Stomach smooth muscle (tissue), 2 donors: Measurements from ENCODE around the gene KNG1.
"Not testable (repeated sequence)": the region's sequence is repeated elsewhere in the genome, so short reads cannot be mapped to it uniquely, and the experiment has no call there.

Source experiments
- H3K27ac ChIP-seq: one replicate; pipeline ENCODE4 v1.7.0; 2013; ENCODE audit warnings: mild to moderate bottlenecking, low read length, inconsistent platforms
- H3K27me3 ChIP-seq, 2 donors: one replicate each; pipeline ENCODE4 v1.7.0; 2013; ENCODE audit warnings: low read length in 2 of 2; ENCODE audit not compliant: insufficient read depth in 2 of 2, control insufficient read depth in 1 of 2
- H3K36me3 ChIP-seq, 2 donors: one replicate each; pipeline ENCODE4 v1.7.0; 2013; ENCODE audit warnings: low read length in 2 of 2; ENCODE audit not compliant: control insufficient read depth in 2 of 2, insufficient read depth in 2 of 2
- H3K4me1 ChIP-seq: one replicate; pipeline ENCODE4 v1.7.0; 2013; ENCODE audit warnings: low read length; ENCODE audit not compliant: control insufficient read depth, insufficient read depth
- H3K4me3 ChIP-seq, 2 donors: one replicate each; pipeline ENCODE4 v1.7.0; 2013; ENCODE audit warnings: low read length in 2 of 2
- H3K9ac ChIP-seq, 2 donors: one replicate each; pipeline ENCODE4 v1.7.0; 2013; ENCODE audit warnings: low read length in 2 of 2, mild to moderate bottlenecking in 1 of 2
- H3K9me3 ChIP-seq, 2 donors: one replicate each; pipeline ENCODE4 v1.7.0; 2013; ENCODE audit warnings: low read length in 2 of 2; ENCODE audit not compliant: control insufficient read depth in 2 of 2
- donor health status: healthy.
- donor health status: Pancreatic carcinoma.

KNG1 gene

DNA sequence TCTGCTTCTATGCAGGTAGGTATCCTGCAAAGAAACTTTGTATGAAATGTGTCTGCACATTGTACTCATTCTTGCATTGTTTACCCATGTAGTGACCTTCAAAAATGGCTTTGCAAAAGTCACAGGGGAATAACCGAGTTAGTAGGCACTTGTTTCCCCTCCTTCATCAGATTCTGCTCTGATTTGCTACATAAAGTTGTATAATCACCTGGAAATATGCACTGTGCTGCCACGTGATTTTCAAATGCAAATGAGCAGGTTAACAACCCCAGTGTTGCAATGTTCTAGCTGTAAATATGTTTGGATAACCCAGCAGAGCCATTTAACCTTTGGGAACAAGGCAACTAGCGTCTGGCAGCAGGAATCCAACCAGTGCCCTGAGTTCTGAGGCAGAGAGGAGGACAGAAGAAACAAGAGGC lies at the start of gene KNG1:
KNG1 (plus strand) TSS at position 321 of the 419 bp plus-strand sequence. CDS start 184 bp downstream, outside the sequence.
- H3K4me3 ChIP-seq = no peak within 1 kb of the TSS
- H3K27ac ChIP-seq = no peak within 1 kb of the TSS
- no peaks in the 10 kb centered on the region for H3K9me3 ChIP-seq
- H3K36me3 ChIP-seq = no peaks in the 10 kb centered on the region
- H3K4me1 ChIP-seq = no peaks in the 10 kb centered on the region
- no peaks in the 10 kb centered on the region for H3K27me3 ChIP-seq
- H3K9ac ChIP-seq = no peak within 1 kb of the TSS

DNA sequence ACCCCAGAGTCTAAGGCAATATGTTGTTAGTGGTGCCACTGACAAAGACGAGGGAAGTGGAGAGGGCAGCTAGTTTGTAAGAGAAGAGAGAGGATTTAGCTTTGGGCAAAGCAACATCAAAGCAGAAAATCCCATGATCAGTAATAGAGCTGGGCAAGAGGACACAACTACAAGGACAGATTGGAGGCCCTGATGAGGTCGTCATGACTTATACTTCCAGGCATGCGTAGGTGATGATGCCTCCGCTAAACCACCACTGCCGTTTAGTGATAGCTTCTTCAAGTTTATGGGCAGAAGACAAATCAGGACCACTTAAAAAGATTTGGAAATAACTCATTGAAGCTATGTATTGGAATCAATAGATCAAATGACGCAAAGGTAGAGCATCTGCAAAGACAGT lies 48.7 kb upstream of the KNG1 start:
- H3K27ac ChIP-seq = no peak overlapping the region
- H3K27me3 ChIP-seq = peaks cover 0 to 7% of the 10 kb centered on the region in 2 donors
- no peaks in the 10 kb centered on the region for H3K4me1 ChIP-seq
- no peaks in the 10 kb centered on the region for H3K36me3 ChIP-seq
- H3K4me3 ChIP-seq = no peak overlapping the region
- no peak overlapping the region for H3K9ac ChIP-seq
- no peaks in the 10 kb centered on the region for H3K9me3 ChIP-seq

DNA sequence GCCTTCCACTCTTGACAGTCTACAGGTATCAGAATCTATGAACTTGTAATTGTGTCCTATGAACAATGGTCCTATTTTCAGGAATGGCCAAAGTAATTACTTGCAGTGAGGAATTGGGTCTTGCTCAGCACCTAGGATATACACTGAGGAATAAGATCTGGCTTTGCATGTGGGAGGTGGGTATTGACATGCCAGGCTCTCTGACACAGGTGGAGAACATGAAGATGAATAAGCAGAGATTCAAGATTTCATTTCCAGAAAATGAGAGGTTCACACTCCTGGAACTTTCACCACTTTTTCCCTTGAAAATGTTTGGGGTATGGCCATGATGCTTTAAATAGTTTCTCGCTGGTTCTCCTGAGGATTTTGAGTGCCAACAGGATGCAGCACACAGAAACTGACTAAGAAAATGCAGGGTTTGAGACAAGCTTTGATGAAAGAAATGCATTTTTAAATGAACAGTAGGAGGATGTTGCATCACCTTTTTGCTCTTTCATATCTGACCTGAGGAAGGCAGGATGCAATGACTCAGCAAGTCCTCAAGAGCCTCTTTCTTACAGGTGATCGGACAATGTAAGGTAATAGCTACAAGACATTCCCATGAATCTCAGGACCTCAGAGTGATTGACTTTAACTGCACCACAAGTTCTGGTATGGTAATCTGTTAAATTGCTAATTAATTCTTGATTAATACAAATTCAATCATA lies 47.6 kb upstream of the KNG1 start:
- Histone ChIP-seq H3K27ac (no peak overlapping the region), H3K36me3 (no peaks in the 10 kb centered on the region), H3K4me1 (no peaks in the 10 kb centered on the region), H3K9ac (no peak overlapping the region), H3K27me3 (peaks cover 0 to 9% of the 10 kb centered on the region in 2 donors), H3K9me3 (no peaks in the 10 kb centered on the region), H3K4me3 (no peak overlapping the region)

DNA sequence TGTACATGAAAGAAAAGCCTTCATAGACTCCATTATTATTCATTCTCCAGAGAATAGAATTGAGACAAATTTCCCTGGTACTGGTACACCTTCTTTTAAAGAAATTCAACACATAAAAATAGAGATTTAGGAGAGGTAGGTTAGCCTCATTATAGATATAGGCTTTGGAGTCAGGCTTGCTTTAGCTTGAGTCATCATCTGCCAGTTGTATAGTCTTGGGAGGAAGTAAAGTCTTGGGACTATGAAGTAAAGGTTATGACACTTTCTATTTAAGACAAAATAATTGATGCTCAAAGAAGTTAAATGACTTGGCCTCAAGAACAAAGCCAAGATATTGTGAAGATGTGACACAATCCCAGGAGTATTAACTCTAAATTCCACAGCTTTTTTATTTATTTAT lies 47.0 kb upstream of the KNG1 start:
- H3K36me3 ChIP-seq = no peaks in the 10 kb centered on the region
- H3K9me3 ChIP-seq = no peaks in the 10 kb centered on the region
- no peak overlapping the region for H3K27ac ChIP-seq
- H3K4me3 ChIP-seq = no peak overlapping the region
- no peaks in the 10 kb centered on the region for H3K4me1 ChIP-seq
- no peak overlapping the region for H3K9ac ChIP-seq
- peaks cover 0 to 7% of the 10 kb centered on the region in 2 donors for H3K27me3 ChIP-seq

DNA sequence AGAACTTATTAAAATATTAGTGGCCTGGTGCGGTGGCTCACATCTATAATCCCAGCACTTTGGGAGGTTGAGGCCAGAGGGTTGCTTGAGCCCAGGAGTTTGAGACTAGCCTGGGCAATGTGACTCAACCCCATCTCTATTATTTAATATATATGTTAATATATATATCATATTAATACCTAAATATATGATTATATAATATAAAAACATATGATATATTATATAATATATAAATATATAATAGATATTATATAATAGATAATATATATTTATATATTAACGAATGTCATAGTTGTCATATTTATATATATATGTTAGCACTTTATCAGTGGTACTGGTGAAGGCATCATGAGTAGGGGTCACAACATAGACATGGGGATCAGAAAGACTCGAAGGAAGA lies 46.1 kb upstream of the KNG1 start:
- Histone ChIP-seq H3K9ac (no peak overlapping the region), H3K4me1 (no peaks in the 10 kb centered on the region), H3K9me3 (no peaks in the 10 kb centered on the region), H3K27me3 (peaks cover 0 to 3% of the 10 kb centered on the region in 2 donors), H3K36me3 (no peaks in the 10 kb centered on the region), H3K27ac (no peak overlapping the region), H3K4me3 (no peak overlapping the region)

DNA sequence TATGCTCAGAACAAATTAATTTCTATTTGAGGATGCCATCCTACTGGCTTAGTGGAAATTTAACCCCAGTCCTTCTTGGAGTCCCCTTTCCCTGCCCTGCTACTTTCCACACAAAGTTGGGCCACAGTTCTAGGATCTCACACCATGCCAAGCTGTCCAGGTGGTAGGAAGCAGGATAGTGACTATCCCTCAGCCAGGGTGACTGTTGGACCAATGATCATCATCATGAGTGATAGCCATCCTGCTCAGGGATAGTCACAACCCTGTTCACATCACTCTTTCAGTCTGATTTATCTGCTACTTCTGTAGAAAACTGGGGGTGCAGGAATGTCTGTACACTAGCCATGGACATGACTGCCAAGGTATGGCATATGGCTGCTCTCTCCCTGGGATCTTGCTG lies 38.6 kb upstream of the KNG1 start:
- H3K4me1 ChIP-seq = no peaks in the 10 kb centered on the region
- no peak overlapping the region for H3K4me3 ChIP-seq
- H3K27me3 ChIP-seq = peaks cover 0 to 8% of the 10 kb centered on the region in 2 donors
- no peak overlapping the region for H3K27ac ChIP-seq
- H3K9ac ChIP-seq = no peak overlapping the region
- no peaks in the 10 kb centered on the region for H3K36me3 ChIP-seq
- H3K9me3 ChIP-seq = no peaks in the 10 kb centered on the region

DNA sequence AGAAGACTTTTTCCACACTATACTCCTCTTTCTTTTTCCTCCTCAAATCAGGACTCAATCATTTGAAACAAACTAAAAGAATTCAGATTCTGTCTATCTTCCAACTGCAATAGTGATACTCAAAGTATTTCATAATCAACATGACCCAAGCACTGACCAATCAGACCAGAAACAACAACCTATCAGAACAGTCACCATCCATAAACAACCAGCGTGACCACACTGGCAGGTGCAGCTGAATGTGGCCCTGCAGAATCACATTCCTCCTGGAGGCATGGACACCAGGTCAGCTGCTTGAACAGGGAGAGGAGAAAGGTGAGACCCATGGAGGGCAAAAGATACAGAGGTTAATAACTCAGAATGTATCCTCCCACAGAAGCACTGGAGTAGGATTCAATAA lies 38.0 kb upstream of the KNG1 start:
- Histone ChIP-seq H3K27ac (no peak overlapping the region), H3K4me1 (no peaks in the 10 kb centered on the region), H3K36me3 (no peaks in the 10 kb centered on the region), H3K9ac (no peak overlapping the region), H3K9me3 (no peaks in the 10 kb centered on the region), H3K27me3 (peaks cover 0 to 6% of the 10 kb centered on the region in 2 donors), H3K4me3 (no peak overlapping the region)

DNA sequence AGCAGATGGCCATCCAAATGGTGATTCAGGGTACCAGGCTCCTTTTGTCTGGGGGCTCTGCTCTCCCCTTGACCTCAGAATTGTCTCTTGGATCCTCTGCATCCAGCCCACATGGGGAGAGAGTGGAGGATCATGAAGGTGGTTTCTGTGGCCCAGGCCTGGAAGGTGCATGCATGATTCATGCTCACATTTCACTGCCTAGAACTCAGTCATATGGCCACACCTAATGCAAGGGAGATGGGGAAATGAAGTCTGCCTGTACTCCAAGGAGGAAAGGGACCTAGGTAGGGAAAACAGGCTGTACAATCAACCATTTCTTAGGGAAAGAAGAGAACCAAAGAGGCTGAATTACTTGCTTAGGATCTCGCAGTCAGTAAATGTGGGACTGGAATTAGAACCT lies 36.3 kb upstream of the KNG1 start:
- H3K27me3 ChIP-seq = peaks cover 0 to 6% of the 10 kb centered on the region in 2 donors
- peaks cover 0 to 5% of the 10 kb centered on the region in 2 donors for H3K9me3 ChIP-seq
- H3K4me3 ChIP-seq = no peak overlapping the region
- H3K9ac ChIP-seq = no peak overlapping the region
- H3K4me1 ChIP-seq = no peaks in the 10 kb centered on the region
- no peaks in the 10 kb centered on the region for H3K36me3 ChIP-seq
- no peak overlapping the region for H3K27ac ChIP-seq

DNA sequence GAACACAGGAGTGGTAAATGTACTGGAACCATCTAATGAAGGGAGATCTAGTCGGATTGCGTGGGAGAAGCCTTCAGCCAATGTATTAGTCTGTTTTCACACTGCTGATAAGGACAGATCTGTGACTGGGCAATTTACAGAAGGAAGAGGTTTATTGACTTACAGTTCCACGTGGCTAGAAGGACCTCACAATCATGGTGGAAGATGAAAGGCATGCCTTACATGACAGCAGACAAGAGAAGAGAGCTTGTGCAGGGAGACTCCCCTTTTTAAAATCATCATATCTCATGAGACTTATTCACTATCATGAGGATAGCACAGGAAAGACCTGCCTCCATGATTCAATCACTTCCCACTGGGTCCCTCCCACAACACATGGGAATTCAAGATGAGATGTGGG lies 34.3 kb upstream of the KNG1 start:
- no peak overlapping the region for H3K9ac ChIP-seq
- H3K36me3 ChIP-seq = no peaks in the 10 kb centered on the region
- H3K9me3 ChIP-seq = peaks cover 0 to 5% of the 10 kb centered on the region in 2 donors
- no peak overlapping the region for H3K27ac ChIP-seq
- H3K4me3 ChIP-seq = no peak overlapping the region
- H3K4me1 ChIP-seq = no peaks in the 10 kb centered on the region
- H3K27me3 ChIP-seq = peaks cover 0 to 2% of the 10 kb centered on the region in 2 donors

DNA sequence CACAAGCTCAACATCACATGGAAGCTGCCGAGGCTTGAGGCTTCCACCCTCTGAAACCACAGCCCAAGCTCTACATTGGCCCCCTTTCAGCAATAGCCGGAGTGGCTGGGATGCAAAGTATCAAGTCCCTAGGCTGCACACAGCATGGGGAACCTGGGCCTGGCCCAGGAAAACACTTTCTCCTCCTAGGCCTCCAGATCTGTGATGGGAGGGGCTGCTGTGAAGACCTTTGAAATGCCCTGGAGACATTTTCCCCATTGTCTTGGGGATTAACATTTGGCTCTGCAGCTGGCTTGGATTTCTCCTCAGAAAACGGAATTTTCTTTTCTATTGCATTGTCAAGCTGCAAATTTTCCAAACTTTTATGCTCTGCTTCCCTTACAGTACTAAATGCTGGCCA lies 33.2 kb upstream of the KNG1 start:
- Histone ChIP-seq H3K27ac (no peak overlapping the region), H3K27me3 (no peaks in the 10 kb centered on the region), H3K36me3 (no peaks in the 10 kb centered on the region), H3K4me3 (no peak overlapping the region), H3K9ac (no peak overlapping the region), H3K9me3 (peaks cover 0 to 5% of the 10 kb centered on the region in 2 donors), H3K4me1 (no peaks in the 10 kb centered on the region)

DNA sequence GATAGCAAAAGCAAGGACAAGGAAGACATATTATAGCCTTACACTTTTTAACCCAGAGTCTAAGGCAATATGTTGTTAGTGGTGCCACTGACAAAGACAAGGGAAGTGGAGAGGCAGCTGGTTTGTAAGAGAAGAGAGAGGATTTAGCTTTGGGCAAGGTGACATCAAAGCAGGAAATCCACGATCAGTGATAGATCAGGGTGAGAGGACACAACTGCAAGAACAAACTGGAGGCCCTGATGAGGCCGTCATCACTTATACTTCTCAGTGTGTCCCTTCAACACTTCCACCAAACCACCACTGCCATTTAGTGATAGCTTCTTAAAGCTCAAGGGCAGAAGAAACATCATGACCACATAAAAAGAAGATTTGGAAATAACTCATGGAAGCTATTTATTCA lies 30.7 kb upstream of the KNG1 start:
- H3K27ac ChIP-seq, H3K4me3 ChIP-seq: not testable (repeated sequence)

More for the DNA sequence above, 30.7 kb upstream of the KNG1 start:
- H3K9me3 ChIP-seq, H3K27me3 ChIP-seq, H3K9ac ChIP-seq, H3K4me1 ChIP-seq, H3K36me3 ChIP-seq: not testable (repeated sequence)
